HepG2 (cell line): ENCODE results near the gene RPEL1. TPM values are rescaled to one million over a fixed set of nuclear protein-coding genes. Genes with fewer than 3 reads are reported as not detected.

Experiments
- ADNP ChIP-seq: sonication (generic); formaldehyde crosslinking; IDR thresholded peaks from 2 replicates; pipeline ENCODE4 v1.4.0; 2020; ENCODE audit warnings: missing genetic modification reagents
- CAMTA2 ChIP-seq: sonication (generic); formaldehyde crosslinking; IDR thresholded peaks from 2 replicates; pipeline ENCODE4 v1.4.0; 2020; ENCODE audit warnings: mild to moderate bottlenecking, missing genetic modification reagents, borderline replicate concordance
- FUBP1 ChIP-seq: sonication (generic); formaldehyde crosslinking; IDR thresholded peaks from 2 replicates; pipeline ENCODE4 v1.5.1; 2020; ENCODE audit warnings: missing genetic modification reagents, mild to moderate bottlenecking, borderline replicate concordance
- GTF3A ChIP-seq: sonication (generic); formaldehyde crosslinking; conservative IDR thresholded peaks from 2 replicates; pipeline ENCODE4 v1.4.0; 2020; ENCODE audit warnings: mild to moderate bottlenecking, missing genetic modification reagents
- HMGA1 ChIP-seq: sonication (generic); formaldehyde crosslinking; conservative IDR thresholded peaks from 2 replicates; pipeline ENCODE4 v1.4.0; 2020; ENCODE audit warnings: missing genetic modification reagents
- HOXD1 ChIP-seq: sonication (generic); formaldehyde crosslinking; IDR thresholded peaks from 2 replicates; pipeline ENCODE4 v1.5.0; 2020; ENCODE audit warnings: missing genetic modification reagents
- KDM1A ChIP-seq: IDR thresholded peaks from 2 replicates; pipeline ENCODE4 v1.6.1; 2016; ENCODE audit warnings: missing compliant biosample characterization
- MLX ChIP-seq: IDR thresholded peaks from 2 replicates; pipeline ENCODE4 v1.6.1; 2016
- MTA1 ChIP-seq: sonication (generic); formaldehyde crosslinking; IDR thresholded peaks from 2 replicates; pipeline ENCODE4 v1.4.0; 2020; ENCODE audit warnings: missing genetic modification reagents, mild to moderate bottlenecking, borderline replicate concordance
- PBX3 ChIP-seq: sonication (generic); formaldehyde crosslinking; IDR thresholded peaks from 2 replicates; pipeline ENCODE4 v1.8.1; 2023; ENCODE audit warnings: missing genetic modification reagents, inconsistent platforms, borderline replicate concordance
- TERF1 ChIP-seq: sonication (generic); formaldehyde crosslinking; IDR thresholded peaks from 2 replicates; pipeline ENCODE4 v1.8.0; 2022; ENCODE audit warnings: mild to moderate bottlenecking, missing genetic modification reagents, moderate library complexity
- TFDP2 ChIP-seq: sonication (generic); formaldehyde crosslinking; IDR thresholded peaks from 2 replicates; pipeline ENCODE4 v1.4.0; 2020; ENCODE audit warnings: missing genetic modification reagents
- ZBTB1 ChIP-seq: sonication (generic); formaldehyde crosslinking; IDR thresholded peaks from 2 replicates; pipeline ENCODE4 v1.4.0; 2020; ENCODE audit warnings: missing genetic modification reagents, borderline replicate concordance
- ZFP82 ChIP-seq: sonication (generic); formaldehyde crosslinking; IDR thresholded peaks from 2 replicates; pipeline ENCODE4 v1.5.1; 2020; ENCODE audit warnings: mild to moderate bottlenecking, missing genetic modification reagents, borderline replicate concordance
- ZMYM4 ChIP-seq: sonication (generic); formaldehyde crosslinking; IDR thresholded peaks from 2 replicates; pipeline ENCODE4 v1.8.1; 2023; ENCODE audit warnings: mild to moderate bottlenecking, missing genetic modification reagents
- ZNF333 ChIP-seq: sonication (generic); formaldehyde crosslinking; IDR thresholded peaks from 2 replicates; pipeline ENCODE4 v1.4.0; 2020; ENCODE audit warnings: mild to moderate bottlenecking, missing genetic modification reagents, borderline replicate concordance
- ZNF513 ChIP-seq: sonication (generic); formaldehyde crosslinking; conservative IDR thresholded peaks from 2 replicates; pipeline ENCODE4 v1.5.0; 2020; ENCODE audit warnings: missing genetic modification reagents
- ZNF567 ChIP-seq: sonication (generic); formaldehyde crosslinking; IDR thresholded peaks from 2 replicates; pipeline ENCODE4 v1.8.1; 2023; ENCODE audit warnings: mild to moderate bottlenecking, missing genetic modification reagents, borderline replicate concordance
- ZNF614 ChIP-seq: IDR thresholded peaks from 2 replicates; pipeline ENCODE4 v1.6.1; 2018; ENCODE audit warnings: missing biosample characterization, missing genetic modification reagents, inconsistent platforms, borderline replicate concordance
- ZNF619 ChIP-seq: sonication (generic); formaldehyde crosslinking; IDR thresholded peaks from 2 replicates; pipeline ENCODE4 v1.4.0; 2020; ENCODE audit warnings: mild to moderate bottlenecking, missing genetic modification reagents
- ZNF784 ChIP-seq: sonication (generic); formaldehyde crosslinking; IDR thresholded peaks from 2 replicates; pipeline ENCODE4 v1.5.1; 2020; ENCODE audit warnings: missing genetic modification reagents, mild to moderate bottlenecking, borderline replicate concordance
- ZNF83 ChIP-seq: sonication (generic); formaldehyde crosslinking; IDR thresholded peaks from 2 replicates; pipeline ENCODE4 v1.4.0; 2020; ENCODE audit warnings: missing genetic modification reagents, mild to moderate bottlenecking, borderline replicate concordance
- ZNF891 ChIP-seq: sonication (generic); formaldehyde crosslinking; IDR thresholded peaks from 2 replicates; pipeline ENCODE4 v1.5.0; 2020; ENCODE audit warnings: mild to moderate bottlenecking, missing genetic modification reagents
- polyA plus RNA-seq, 8 experiments: library from polyadenylated mRNA; depleted of rRNA in 3 of 8; stranded (reverse) in 7 of 8; unstranded in 1 of 8; fragments of >200 nt; fragmentation: Illumina TruSeq in 4 of 8; extraction: Trizol in 4 of 8; gene quantifications; 2 replicates each; pipeline versions ENCODE4 v1.2.1 to v1.2.3, GENCODE V29; 2011 to 2016; ENCODE audit warnings: low read depth in 4 of 8, missing spikeins in 1 of 8, mixed read lengths in 1 of 8; ENCODE audit not compliant: insufficient read depth in 1 of 8
- total RNA-seq, 5 experiments: library from RNA; depleted of rRNA; stranded (reverse); fragments of >200 nt; fragmentation: Illumina TruSeq; extraction: Trizol; gene quantifications; 2 replicates each; pipeline ENCODE4 v1.2.3, GENCODE V29; 2016; ENCODE audit warnings: low read depth in 1 of 5

Gene RPEL1
- total and polyA plus RNA-seq, 2 of the 13 experiments (the other 11 are each of a cell fraction or from before 2014, with no cell fraction given), result 0.04 to 0.07 TPM

- TF ChIP-seq MTA1 (CRISPR knock-in tag) (no peak), PBX3 (CRISPR knock-in tag) (no peak), TERF1 (CRISPR knock-in tag) (no peak), KDM1A (CRISPR knock-in tag) (no peak), ZNF567 (CRISPR knock-in tag) (no peak), HMGA1 (no peak), ZFP82 (CRISPR knock-in tag) (no peak), ZNF614 (CRISPR knock-in tag) (no peak), ZNF891 (CRISPR knock-in tag) (no peak), MLX (CRISPR knock-in tag) (no peak), ZNF333 (CRISPR knock-in tag) (no peak), TFDP2 (no peak), ZNF784 (CRISPR knock-in tag) (no peak), FUBP1 (CRISPR knock-in tag) (no peak), CAMTA2 (CRISPR knock-in tag) (no peak), ZNF83 (CRISPR knock-in tag) (no peak), ZMYM4 (CRISPR knock-in tag) (no peak; the same call in 1 of the 2 replicates), ZNF619 (CRISPR knock-in tag) (no peak), HOXD1 (CRISPR knock-in tag) (no peak), ADNP (CRISPR knock-in tag) (no peak), ZNF513 (CRISPR knock-in tag) (no peak), GTF3A (CRISPR knock-in tag) (no peak), ZBTB1 (CRISPR knock-in tag) (no peak)
Measured at GRCh38 chr10:103278862-103279298, 33.2 kb downstream of the RPEL1 start (continued).
